Head of caudate nucleus (tissue), 42 donors: Measurements from ENCODE around the gene AVL9.
"Not testable (repeated sequence)": the region's sequence is repeated elsewhere in the genome, so short reads cannot be mapped to it uniquely, and the experiment has no call there.

Source experiments
- DNase-seq, 42 donors: peaks; one replicate each; pipeline versions ENCODE4 v3.0.0 to v3.0.0-alpha.2; 2020 to 2021; ENCODE audit warnings: mixed read lengths in 7 of 42
- intact Hi-C: fragments of 100-400 bp; cut with DNase I; formaldehyde crosslinking; loops from one replicate; pipeline ENCODE4 v1.15.0; 2022

Gene AVL9

GRCh38 chr7:32618987-32619386, 123.7 kb downstream of the AVL9 start:
- peak in 6 of 42 donors; percentile 11 to 39 (median 20) for DNase-seq
- intact Hi-C loops: no loop called here

- DNase-seq, intact Hi-C loops: not testable (repeated sequence)
Observed at GRCh38 chr7:32619416-32619815, 124.1 kb downstream of the AVL9 start.

GRCh38 chr7:32631021-32631420, 135.7 kb downstream of the AVL9 start:
- intact Hi-C loops: no loop called here
- no peak for DNase-seq

- DNase-seq: peak in 1 of 42 donors; percentile 30
- intact Hi-C loops: not testable (repeated sequence)
Observed at GRCh38 chr7:32631590-32632497, 136.6 kb downstream of the AVL9 start.

- intact Hi-C loops, DNase-seq: not testable (repeated sequence)
Observed at GRCh38 chr7:32633446-32633845, 138.2 kb downstream of the AVL9 start.

GRCh38 chr7:32634798-32635393, 139.6 kb downstream of the AVL9 start:
- intact Hi-C loops, DNase-seq: not testable (repeated sequence)

- intact Hi-C loops: not testable (repeated sequence)
- peak in 23 of 42 donors; percentile 13 to 72 (median 33) for DNase-seq
Observed at GRCh38 chr7:32636725-32637462, 141.6 kb downstream of the AVL9 start.

GRCh38 chr7:32637611-32638010, 142.3 kb downstream of the AVL9 start:
- DNase-seq: peak in 1 of 42 donors; percentile 25
- intact Hi-C loops: not testable (repeated sequence)
